K562 (cell line): Measurements from ENCODE around the gene FAM124B. TPM values are rescaled to one million over a fixed set of nuclear protein-coding genes. Genes with fewer than 3 reads are reported as not detected.

Source experiments
- CREB3L1 ChIP-seq: fragments of 450-650 bp; IDR thresholded peaks from 2 replicates; pipeline ENCODE4 v1.6.1; 2014; ENCODE audit warnings: low read depth, mild to moderate bottlenecking, moderate library complexity, borderline replicate concordance
- NR0B1 ChIP-seq: fragments of 450-650 bp; IDR thresholded peaks from one replicate; pipeline ENCODE4 v1.6.1; 2018; ENCODE audit warnings: mild to moderate bottlenecking, moderate library complexity; ENCODE audit not compliant: partially characterized antibody
- RAD21 ChIP-seq, 2 experiments: fragments of 250-450 bp in 1 of 2; fragments of 450-650 bp in 1 of 2; sonication (Bioruptor Pico) in 1 of 2; formaldehyde crosslinking in 1 of 2; IDR thresholded peaks in 1 of 2; conservative IDR thresholded peaks in 1 of 2; 2 replicates each; pipeline versions ENCODE4 v1.4.0 to v1.8.0; 2020 to 2022; ENCODE audit warnings: mild to moderate bottlenecking in 2 of 2, moderate library complexity in 1 of 2
- RAD51 ChIP-seq: fragments of 450-650 bp; IDR thresholded peaks from 2 replicates; pipeline ENCODE4 v1.7.1; 2016; ENCODE audit warnings: low read depth, mild to moderate bottlenecking, borderline replicate concordance
- RBBP5 ChIP-seq: fragments of 200-600 bp; sonication (generic); IDR thresholded peaks from 2 replicates; pipeline ENCODE4 v1.6.1; 2012; ENCODE audit warnings: borderline replicate concordance, mild to moderate bottlenecking, low read length, control low read depth, inconsistent platforms; ENCODE audit not compliant: insufficient read depth, poor library complexity, severe bottlenecking
- SMARCA5 ChIP-seq: fragments of 450-650 bp; IDR thresholded peaks from 2 replicates; pipeline ENCODE4 v1.6.1; 2016
- SRSF1 ChIP-seq: fragments of 200-400 bp; formaldehyde crosslinking; IDR thresholded peaks from 2 replicates; pipeline ENCODE4 v1.6.1; 2017; ENCODE audit warnings: mild to moderate bottlenecking, low read depth, low read length, moderate library complexity
- ZBTB40 ChIP-seq, 2 experiments: fragments of 450-650 bp in 1 of 2; sonication (generic) in 1 of 2; formaldehyde crosslinking in 1 of 2; IDR thresholded peaks; 2 replicates each; pipeline versions ENCODE4 v1.7.1 to v1.9.0; 2016 to 2022; ENCODE audit warnings: inconsistent platforms in 1 of 2, mild to moderate bottlenecking in 1 of 2, missing genetic modification reagents in 1 of 2
- ZNF384 ChIP-seq: IDR thresholded peaks from 2 replicates; pipeline ENCODE4 v1.6.1; 2012; ENCODE audit warnings: low read depth, low read length, improper control_type of control experiment
- polyA plus RNA-seq, 8 experiments: library from polyadenylated mRNA; depleted of rRNA in 4 of 8; stranded (reverse) in 5 of 8; unstranded in 3 of 8; fragments of >200 nt; fragmentation: Nextera tagmentation in 2 of 8; fragmentation: Illumina TruSeq in 1 of 8; extraction: Ambion mirVana in 2 of 8; extraction: Trizol in 1 of 8; gene quantifications; 2 replicates each; pipeline versions ENCODE4 v1.2.1 to v1.2.3, GENCODE V29; 2011 to 2014; ENCODE audit warnings: inconsistent platforms in 1 of 8, missing spikeins in 1 of 8
- total RNA-seq, 7 experiments: library from RNA; depleted of rRNA in 6 of 7; stranded (reverse); fragments of >200 nt in 6 of 7; fragmentation: Illumina TruSeq in 2 of 7; extraction: Trizol in 2 of 7; gene quantifications; 2 replicates each; pipeline versions ENCODE4 v1.2.1 to v1.2.3, GENCODE V29; 2011 to 2021; ENCODE audit warnings: low replicate concordance in 1 of 7
- TF ChIP-seq, protein P1 (sequence below): fragments of 250-450 bp; sonication (Bioruptor Pico); IDR thresholded peaks from 2 replicates; pipeline ENCODE4 v1.5.0; 2021

The FAM124B gene
- total and polyA plus RNA-seq, 9 of the 15 experiments (the other 6 are each of a cell fraction or from before 2014, with no cell fraction given) = 6.2 to 21.4 (median 9.3) TPM

GRCh38 chr2:224378701-224379097 is 23.2 kb downstream of the FAM124B start (continued):
- TF ChIP-seq ZBTB40 (IDR thresholded peaks at IDR 0.05) (no peak), ZBTB40 (CRISPR knock-in tag; IDR thresholded peaks at IDR 0.05) (no peak), RAD51 (no peak), SMARCA5 (no peak), ZNF384 (no peak), NR0B1 (no peak), RBBP5 (no peak), SRSF1 (no peak), RAD21 (CRISPR knock-in tag; conservative IDR thresholded peaks at IDR 0.05 in 1 of 2, IDR thresholded peaks at IDR 0.05 in 1 of 2) (no peak), CREB3L1 (no peak)
- TF ChIP-seq, protein P1, sequence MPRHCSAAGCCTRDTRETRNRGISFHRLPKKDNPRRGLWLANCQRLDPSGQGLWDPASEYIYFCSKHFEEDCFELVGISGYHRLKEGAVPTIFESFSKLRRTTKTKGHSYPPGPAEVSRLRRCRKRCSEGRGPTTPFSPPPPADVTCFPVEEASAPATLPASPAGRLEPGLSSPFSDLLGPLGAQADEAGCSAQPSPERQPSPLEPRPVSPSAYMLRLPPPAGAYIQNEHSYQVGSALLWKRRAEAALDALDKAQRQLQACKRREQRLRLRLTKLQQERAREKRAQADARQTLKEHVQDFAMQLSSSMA (CRISPR knock-in tag) = no peak
- TF ChIP-seq, all 486 proteins: peak for 0
